GM20431 (cell line): ENCODE results near the gene KMT2D.

Source experiments
- in situ Hi-C: fragments of 300-500 bp; cut with MseI, MboI; formaldehyde crosslinking; loops from one replicate; pipeline ENCODE4 v1.15.0; 2020; ENCODE audit warnings: low sequenced_read_pairs; ENCODE audit not compliant: unreplicated experiment

Gene KMT2D

GRCh38 chr12:49021292-49021915 is 39.2 kb downstream of the KMT2D start:
- in situ Hi-C loops, result no loop called here

GRCh38 chr12:49020441-49020840 is 40.2 kb downstream of the KMT2D start:
- in situ Hi-C loops, result no loop called here

- in situ Hi-C loops, result no loop called here
These were observed 40.9 kb downstream of the KMT2D start for GRCh38 chr12:49019443-49020324.

GRCh38 chr12:49019120-49019430 is 41.5 kb downstream of the KMT2D start:
- in situ Hi-C loops, result no loop called here

GRCh38 chr12:49018261-49019119 is 42.1 kb downstream of the KMT2D start, which contains the start of gene PRKAG1:
PRKAG1 (minus strand) TSS chr12:49018776; CDS start chr12:49018740, 36 bp downstream.
- in situ Hi-C loops, result no loop called here

- in situ Hi-C loops, result no loop called here
These were observed 42.7 kb downstream of the KMT2D start for GRCh38 chr12:49017891-49018260.

- in situ Hi-C loops, result no loop called here
These were observed 45.4 kb downstream of the KMT2D start for GRCh38 chr12:49015196-49015595.

- in situ Hi-C loops, result no loop called here
These were observed 46.0 kb downstream of the KMT2D start for GRCh38 chr12:49014547-49014946.

- in situ Hi-C loops, result no loop called here
These were observed 47.2 kb downstream of the KMT2D start for GRCh38 chr12:49013428-49013827.

- in situ Hi-C loops, result no loop called here
These were observed 47.9 kb downstream of the KMT2D start for GRCh38 chr12:49012739-49013138.
